Natural killer cell treated with Interleukin-12 subunit alpha and Interleukin-12 subunit beta and Interleukin-15 and Interleukin-18, amount 100 ng/mL, for 72 hours (primary cell): ENCODE measurements around the gene NANOS1. TPM values are rescaled to one million over a fixed set of nuclear protein-coding genes. Genes with fewer than 3 reads are reported as not detected.

ENCODE experiments used
- ATAC-seq, 2 donors: fragments of 150-1000 bp; cut with Tn5 transposase in 1 of 2; sonication (Bioruptor Pico), chemical (Tn5 transposase) in 1 of 2; 2 replicates each; pipeline ENCODE4 v1.10.0; 2021
- DNase-seq: peaks from one replicate; pipeline ENCODE4 v3.0.0; 2022; ENCODE audit warnings: low spot score
- H3K27ac Mint-ChIP-seq, 2 donors: 1 replicate in 1 of 2; 2 replicates in 1 of 2; pipeline ENCODE4 v1.8.0; 2022; ENCODE audit warnings: mixed read lengths in 2 of 2, mild to moderate bottlenecking in 1 of 2, moderate library complexity in 1 of 2
- H3K27me3 Mint-ChIP-seq, 2 donors: 1 replicate in 1 of 2; 2 replicates in 1 of 2; pipeline ENCODE4 v1.8.0; 2022; ENCODE audit warnings: mixed read lengths in 2 of 2
- H3K36me3 Mint-ChIP-seq: one replicate; pipeline ENCODE4 v1.8.0; 2022; ENCODE audit warnings: mixed read lengths
- H3K4me1 Mint-ChIP-seq, 2 donors: 1 replicate in 1 of 2; 2 replicates in 1 of 2; pipeline ENCODE4 v1.8.0; 2022; ENCODE audit warnings: low read depth in 2 of 2, mixed read lengths in 2 of 2, mild to moderate bottlenecking in 1 of 2
- H3K4me3 Mint-ChIP-seq: one replicate; pipeline ENCODE4 v1.8.0; 2022; ENCODE audit warnings: mixed read lengths
- H3K9me3 Mint-ChIP-seq: 2 replicates; pipeline ENCODE4 v1.8.0; 2022; ENCODE audit warnings: mixed read lengths
- total RNA-seq, 2 donors: library from RNA; stranded (reverse); gene quantifications; one replicate each; pipeline ENCODE4 v1.2.3, GENCODE V29; 2022

Gene NANOS1
- total RNA-seq, result 1 to 10 TPM in 1 of 2 donors, under 1 TPM in 1; 0.56 to 1.8 TPM

- no peaks in the 10 kb centered on the region for H3K27me3 Mint-ChIP-seq
- no peaks in the 10 kb centered on the region for H3K9me3 Mint-ChIP-seq
- H3K27ac Mint-ChIP-seq, result peak within 1 kb of the TSS in 1 of 2 donors; percentile 85
- H3K4me3 Mint-ChIP-seq, result peak within 1 kb of the TSS; percentile 79
- peaks cover 14% of the 10 kb centered on the region for H3K36me3 Mint-ChIP-seq
- peaks cover 23% of the 10 kb centered on the region in 2 donors for H3K4me1 Mint-ChIP-seq
- ATAC-seq, result peak; percentile 2 to 25
- no peak for DNase-seq
Measured at GRCh38 chr10:119029613-119030420, at the start of gene NANOS1. Gene NANOS1, plus strand, starts transcription at chr10:119029714. Its CDS starts 88 bp downstream, at chr10:119029802.

GRCh38 chr10:118980135-118980865 is 49.2 kb upstream of the NANOS1 start:
- H3K9me3 Mint-ChIP-seq, result peaks cover 4% of the 10 kb centered on the region
- H3K27me3 Mint-ChIP-seq, result peaks cover 5 to 15% of the 10 kb centered on the region in 2 donors
- ATAC-seq (peak in 1 of 2 donors; percentile 12), DNase-seq (no peak)
- peaks cover 13% of the 10 kb centered on the region for H3K36me3 Mint-ChIP-seq
- no peak overlapping the region for H3K4me3 Mint-ChIP-seq
- H3K4me1 Mint-ChIP-seq, result no peaks in the 10 kb centered on the region
- no peak overlapping the region for H3K27ac Mint-ChIP-seq

GRCh38 chr10:118980870-118981269 is 48.6 kb upstream of the NANOS1 start:
- ATAC-seq (no peak), DNase-seq (no peak)
- peaks cover 3 to 12% of the 10 kb centered on the region in 2 donors for H3K27me3 Mint-ChIP-seq
- H3K4me1 Mint-ChIP-seq, result no peaks in the 10 kb centered on the region
- H3K36me3 Mint-ChIP-seq, result peaks cover 19% of the 10 kb centered on the region
- H3K27ac Mint-ChIP-seq, result no peak overlapping the region
- no peak overlapping the region for H3K4me3 Mint-ChIP-seq
- H3K9me3 Mint-ChIP-seq, result peaks cover 6% of the 10 kb centered on the region

- H3K27ac Mint-ChIP-seq, result no peak overlapping the region
- H3K4me1 Mint-ChIP-seq, result peaks cover 0 to 1% of the 10 kb centered on the region in 2 donors
- no peak for ATAC-seq
- no peak overlapping the region for H3K4me3 Mint-ChIP-seq
- DNase-seq, result no peak
- peaks cover 19% of the 10 kb centered on the region for H3K36me3 Mint-ChIP-seq
- peaks cover 3% of the 10 kb centered on the region for H3K9me3 Mint-ChIP-seq
- peaks cover 0 to 12% of the 10 kb centered on the region in 2 donors for H3K27me3 Mint-ChIP-seq
Measured at GRCh38 chr10:118981946-118982345, 47.6 kb upstream of the NANOS1 start.

GRCh38 chr10:118982366-118982765 is 47.1 kb upstream of the NANOS1 start:
- no peak for DNase-seq
- Mint-ChIP-seq H3K9me3 (peaks cover 3% of the 10 kb centered on the region), H3K27ac (no peak overlapping the region), H3K4me3 (no peak overlapping the region), H3K36me3 (peaks cover 19% of the 10 kb centered on the region), H3K4me1 (peaks cover 0 to 6% of the 10 kb centered on the region in 2 donors), H3K27me3 (peaks cover 0 to 12% of the 10 kb centered on the region in 2 donors)
- ATAC-seq, result no peak

GRCh38 chr10:118983263-118983662 is 46.3 kb upstream of the NANOS1 start:
- Mint-ChIP-seq H3K36me3 (peaks cover 19% of the 10 kb centered on the region), H3K27me3 (peaks cover 0 to 15% of the 10 kb centered on the region in 2 donors), H3K9me3 (peaks cover 3% of the 10 kb centered on the region), H3K27ac (no peak overlapping the region), H3K4me3 (no peak overlapping the region), H3K4me1 (peaks cover 0 to 8% of the 10 kb centered on the region in 2 donors)
- ATAC-seq (no peak), DNase-seq (no peak)

GRCh38 chr10:118985576-118985975 is 43.9 kb upstream of the NANOS1 start:
- Mint-ChIP-seq H3K27me3 (peaks cover 4 to 23% of the 10 kb centered on the region in 2 donors), H3K4me3 (no peak overlapping the region), H3K9me3 (peaks cover 3% of the 10 kb centered on the region), H3K4me1 (peaks cover 0 to 8% of the 10 kb centered on the region in 2 donors), H3K27ac (no peak overlapping the region), H3K36me3 (peaks cover 19% of the 10 kb centered on the region)
- no peak for DNase-seq
- ATAC-seq, result no peak

GRCh38 chr10:118986815-118987790 is 42.4 kb upstream of the NANOS1 start:
- H3K27ac Mint-ChIP-seq, result no peak overlapping the region
- H3K27me3 Mint-ChIP-seq, result peaks cover 5 to 21% of the 10 kb centered on the region in 2 donors
- DNase-seq (no peak), ATAC-seq (peak in 1 of 2 donors; percentile 66)
- peaks cover 0 to 8% of the 10 kb centered on the region in 2 donors for H3K4me1 Mint-ChIP-seq
- H3K4me3 Mint-ChIP-seq, result no peak overlapping the region
- H3K36me3 Mint-ChIP-seq, result peaks cover 19% of the 10 kb centered on the region
- H3K9me3 Mint-ChIP-seq, result peaks cover 3% of the 10 kb centered on the region

- H3K27ac Mint-ChIP-seq, result no peak overlapping the region
- peaks cover 3% of the 10 kb centered on the region for H3K9me3 Mint-ChIP-seq
- ATAC-seq, result no peak
- H3K4me1 Mint-ChIP-seq, result peaks cover 0 to 8% of the 10 kb centered on the region in 2 donors
- H3K4me3 Mint-ChIP-seq, result no peak overlapping the region
- peaks cover 5 to 15% of the 10 kb centered on the region in 2 donors for H3K27me3 Mint-ChIP-seq
- H3K36me3 Mint-ChIP-seq, result peaks cover 6% of the 10 kb centered on the region
- no peak for DNase-seq
Measured at GRCh38 chr10:118990326-118990725, 39.2 kb upstream of the NANOS1 start.

- ATAC-seq (peak in 1 of 2 donors; percentile 20), DNase-seq (no peak)
- Mint-ChIP-seq H3K27me3 (peaks cover 19 to 23% of the 10 kb centered on the region in 2 donors), H3K4me1 (peaks cover 0 to 1% of the 10 kb centered on the region in 2 donors), H3K27ac (no peak overlapping the region), H3K9me3 (no peaks in the 10 kb centered on the region), H3K36me3 (no peaks in the 10 kb centered on the region), H3K4me3 (no peak overlapping the region)
Measured at GRCh38 chr10:118992496-118992895, 37.0 kb upstream of the NANOS1 start.

- DNase-seq (no peak), ATAC-seq (no peak)
- Mint-ChIP-seq H3K36me3 (no peaks in the 10 kb centered on the region), H3K4me3 (no peak overlapping the region), H3K4me1 (no peaks in the 10 kb centered on the region), H3K27ac (no peak overlapping the region), H3K9me3 (no peaks in the 10 kb centered on the region), H3K27me3 (peaks cover 25 to 26% of the 10 kb centered on the region in 2 donors)
Measured at GRCh38 chr10:118993214-118993613, 36.3 kb upstream of the NANOS1 start.

GRCh38 chr10:118994321-118994720 is 35.2 kb upstream of the NANOS1 start:
- Mint-ChIP-seq H3K4me1 (no peaks in the 10 kb centered on the region), H3K27ac (no peak overlapping the region), H3K36me3 (no peaks in the 10 kb centered on the region), H3K27me3 (peaks cover 22 to 30% of the 10 kb centered on the region in 2 donors), H3K4me3 (no peak overlapping the region), H3K9me3 (no peaks in the 10 kb centered on the region)
- no peak for DNase-seq
- no peak for ATAC-seq

- Mint-ChIP-seq H3K36me3 (no peaks in the 10 kb centered on the region), H3K27me3 (peaks cover 16 to 25% of the 10 kb centered on the region in 2 donors), H3K4me1 (no peaks in the 10 kb centered on the region), H3K9me3 (no peaks in the 10 kb centered on the region), H3K27ac (no peak overlapping the region), H3K4me3 (no peak overlapping the region)
- ATAC-seq (no peak), DNase-seq (no peak)
Measured at GRCh38 chr10:118995739-118996138, 33.8 kb upstream of the NANOS1 start.
